OCI-LY7 (cell line): ENCODE data around the gene ZMYM5. TPM values are rescaled to one million over a fixed set of nuclear protein-coding genes. Genes with fewer than 3 reads are reported as not detected.

Experiments
- BruUV-seq: library from RNA; stranded (reverse); fragments of 400-500 nt; replicated peaks from 2 replicates; lab custom pipeline; 2021; lab: Mats Ljungman, UMichigan
- CTCF ChIA-PET: fragments of 300-600 bp; sonication (Branson Sonifier 250); formaldehyde crosslinking; loops from one replicate; lab custom pipeline; 2022; ENCODE audit warnings: antibody characterized with exemption; ENCODE audit not compliant: unreplicated experiment; lab: Charles Lee
- POLR2A ChIA-PET: fragments of 300-600 bp; sonication (Branson Sonifier 250); formaldehyde crosslinking; loops from one replicate; lab custom pipeline; 2022; ENCODE audit warnings: antibody characterized with exemption; lab: Charles Lee
- DNase-seq: peaks from one replicate; pipeline ENCODE4 v3.0.0-alpha.2; 2015; ENCODE audit warnings: low spot score
- H2AFZ ChIP-seq: fragments of 200-600 bp; sonication (generic), shearing (Covaris generic); 2 replicates; pipeline ENCODE4 v1.6.1; 2014; ENCODE audit warnings: mild to moderate bottlenecking, antibody characterized with exemption, low read length, moderate library complexity
- H3K27ac ChIP-seq: fragments of 200-600 bp; sonication (generic); 2 replicates; pipeline ENCODE4 v1.5.1; 2014; ENCODE audit warnings: mixed run types, low read depth, mild to moderate bottlenecking, moderate library complexity, low read length, inconsistent platforms; ENCODE audit not compliant: poor library complexity, severe bottlenecking
- H3K36me3 ChIP-seq: fragments of 200-600 bp; sonication (generic); 2 replicates; pipeline ENCODE4 v1.6.1; 2014; ENCODE audit warnings: mild to moderate bottlenecking, antibody characterized with exemption, low read length, moderate library complexity, mixed read lengths; ENCODE audit not compliant: insufficient read depth
- H3K4me1 ChIP-seq: fragments of 200-600 bp; sonication (generic); 2 replicates; pipeline ENCODE4 v1.5.1; 2014; ENCODE audit warnings: mild to moderate bottlenecking, low read length; ENCODE audit not compliant: insufficient read depth, poor library complexity, severe bottlenecking
- H3K4me2 ChIP-seq: fragments of 200-600 bp; sonication (generic); 2 replicates; pipeline ENCODE4 v1.6.1; 2014; ENCODE audit warnings: mild to moderate bottlenecking, low read length
- H3K4me3 ChIP-seq: fragments of 200-600 bp; sonication (generic); 2 replicates; pipeline ENCODE4 v1.5.1; 2014; ENCODE audit warnings: mild to moderate bottlenecking, low read depth, low read length; ENCODE audit not compliant: poor library complexity, severe bottlenecking
- H3K79me2 ChIP-seq: fragments of 200-600 bp; sonication (generic); 2 replicates; pipeline ENCODE4 v1.6.1; 2016; ENCODE audit warnings: low read depth, mild to moderate bottlenecking, low read length, moderate library complexity, mixed read lengths; ENCODE audit not compliant: insufficient read depth
- H3K9me2 ChIP-seq: fragments of 200-600 bp; sonication (generic); 2 replicates; pipeline ENCODE4 v1.6.1; 2016; ENCODE audit warnings: mild to moderate bottlenecking, low read length, mixed read lengths; ENCODE audit not compliant: insufficient read depth
- H3K9me3 ChIP-seq: fragments of 200-600 bp; sonication (generic); 2 replicates; pipeline ENCODE4 v1.6.1; 2014; ENCODE audit warnings: mild to moderate bottlenecking, mixed run types, low read length, mixed read lengths
- H4K20me1 ChIP-seq: fragments of 200-600 bp; sonication (generic); 2 replicates; pipeline ENCODE4 v1.6.1; 2014; ENCODE audit warnings: mild to moderate bottlenecking, antibody characterized with exemption, low read length, moderate library complexity, mixed read lengths; ENCODE audit not compliant: insufficient read depth
- CTCF ChIP-seq: fragments of 200-600 bp; sonication (generic); conservative IDR thresholded peaks from 2 replicates; pipeline ENCODE4 v1.5.1; 2014; ENCODE audit warnings: mild to moderate bottlenecking, antibody characterized with exemption, low read length, moderate library complexity, mixed read lengths
- EZH2phosphoT487 ChIP-seq: fragments of 200-600 bp; sonication (generic); IDR thresholded peaks from 2 replicates; pipeline ENCODE4 v1.6.1; 2018; ENCODE audit warnings: low read depth, borderline replicate concordance, mild to moderate bottlenecking, mixed run types, antibody characterized with exemption, low read length, moderate library complexity, mixed read lengths
- intact Hi-C: fragments of 100-400 bp; cut with micrococcal nuclease; formaldehyde crosslinking; loops from one replicate; pipeline ENCODE4 v1.10.0; 2022; ENCODE audit not compliant: unreplicated experiment
- total RNA-seq, 2 experiments: library from RNA; depleted of rRNA in 1 of 2; stranded (reverse); fragments of >200 nt in 1 of 2; shearing (Covaris generic) in 1 of 2; gene quantifications; 2 replicates each; pipeline ENCODE4 v1.2.3, GENCODE V29; 2014 to 2022

Gene ZMYM5
- total RNA-seq, 2 experiments from 2014 or later: 10.2 to 15.2 TPM

- intact Hi-C loops: no loop called here
- no TSS peak for BruUV-seq
- Histone ChIP-seq H3K4me3 (no peak overlapping the region), H3K9me3 (no peaks in the 10 kb centered on the region), H3K4me1 (no peaks in the 10 kb centered on the region), H3K9me2 (no peaks in the 10 kb centered on the region), H3K4me2 (no peak overlapping the region), H2AFZ (no peak overlapping the region), H3K27ac (no peak overlapping the region), H3K79me2 (no peaks in the 10 kb centered on the region), H4K20me1 (no peaks in the 10 kb centered on the region), H3K36me3 (0 out of 2 replicates have a peak, but pooled peaks cover 3% of the 10 kb centered on the region)
- POLR2A ChIA-PET: no interaction called here
- CTCF ChIA-PET: no interaction called here
- no peak for TF ChIP-seq EZH2phosphoT487
- TF ChIP-seq CTCF: no peak
- no peak for DNase-seq
Observed at GRCh38 chr13:19805765-19806164, 57.7 kb downstream of the ZMYM5 start.

GRCh38 chr13:19795956-19796355 lies 67.5 kb downstream of the ZMYM5 start:
- intact Hi-C loops: no loop called here
- no peak for TF ChIP-seq CTCF
- TF ChIP-seq EZH2phosphoT487: no peak
- BruUV-seq: no TSS peak

GRCh38 chr13:19794631-19795030 lies 68.8 kb downstream of the ZMYM5 start:
- DNase-seq: no peak
- H3K9me3 ChIP-seq: no peaks in the 10 kb centered on the region
- TF ChIP-seq EZH2phosphoT487: no peak
- no peak for TF ChIP-seq CTCF
- no peak overlapping the region for H3K4me2 ChIP-seq
- no peaks in the 10 kb centered on the region for H3K79me2 ChIP-seq
- H3K4me1 ChIP-seq: no peaks in the 10 kb centered on the region
- CTCF ChIA-PET: no interaction called here
- H2AFZ ChIP-seq: no peak overlapping the region
- H3K27ac ChIP-seq: no peak overlapping the region
- H3K9me2 ChIP-seq: no peaks in the 10 kb centered on the region
- no peaks in the 10 kb centered on the region for H4K20me1 ChIP-seq
- POLR2A ChIA-PET: interaction anchor here (0.6 kb wide), 1 partner anchor 10 kb away, joined by 10 read pairs; no protein-coding TSS in a partner anchor
- H3K4me3 ChIP-seq: no peak overlapping the region
- H3K36me3 ChIP-seq: no peaks in the 10 kb centered on the region
- no TSS peak for BruUV-seq
- intact Hi-C loops: no loop called here

More at GRCh38 chr13:19795956-19796355, 67.5 kb downstream of the ZMYM5 start:
- H3K9me3 ChIP-seq: no peaks in the 10 kb centered on the region
- no peaks in the 10 kb centered on the region for H3K9me2 ChIP-seq
- H3K36me3 ChIP-seq: no peaks in the 10 kb centered on the region
- ChIA-PET POLR2A (no interaction called here), CTCF (no interaction called here)
- no peak overlapping the region for H3K4me2 ChIP-seq
- H3K27ac ChIP-seq: no peak overlapping the region
- no peaks in the 10 kb centered on the region for H3K4me1 ChIP-seq
- H3K79me2 ChIP-seq: no peaks in the 10 kb centered on the region
- H4K20me1 ChIP-seq: no peaks in the 10 kb centered on the region
- no peak overlapping the region for H3K4me3 ChIP-seq
- no peak for DNase-seq
- no peak overlapping the region for H2AFZ ChIP-seq
